HepG2 (cell line): ENCODE results near the gene TM9SF4. TPM values are rescaled to one million over a fixed set of nuclear protein-coding genes. Genes with fewer than 3 reads are reported as not detected.
A peak's percentile ranks its signal among the peaks of the same experiment; 100 is the strongest.

ENCODE experiments used
- ETV5 ChIP-seq: IDR thresholded peaks from 2 replicates; pipeline ENCODE4 v1.6.1; 2018; ENCODE audit warnings: missing biosample characterization, missing genetic modification reagents, inconsistent platforms, borderline replicate concordance
- GZF1 ChIP-seq: sonication (generic); formaldehyde crosslinking; IDR thresholded peaks from 2 replicates; pipeline ENCODE4 v1.5.1; 2020; ENCODE audit warnings: mild to moderate bottlenecking, missing genetic modification reagents
- HNRNPL ChIP-seq: fragments of 200-400 bp; formaldehyde crosslinking; IDR thresholded peaks from 2 replicates; pipeline ENCODE4 v1.6.1; 2017; ENCODE audit warnings: mild to moderate bottlenecking, low read depth, low read length
- HOXA3 ChIP-seq: sonication (generic); formaldehyde crosslinking; IDR thresholded peaks from 2 replicates; pipeline ENCODE4 v1.5.0; 2020; ENCODE audit warnings: missing genetic modification reagents
- JDP2 ChIP-seq: sonication (generic); formaldehyde crosslinking; IDR thresholded peaks from 2 replicates; pipeline ENCODE4 v1.8.1; 2022; ENCODE audit warnings: missing genetic modification reagents, borderline replicate concordance
- MAF1 ChIP-seq: sonication (generic); formaldehyde crosslinking; IDR thresholded peaks from 2 replicates; pipeline ENCODE4 v1.5.0; 2020; ENCODE audit warnings: missing genetic modification reagents, borderline replicate concordance
- MIXL1 ChIP-seq: IDR thresholded peaks from 2 replicates; pipeline ENCODE4 v1.6.1; 2016
- NR1H2 ChIP-seq: sonication (generic); formaldehyde crosslinking; IDR thresholded peaks from 2 replicates; pipeline ENCODE4 v1.8.1; 2022; ENCODE audit warnings: low read depth, missing genetic modification reagents, borderline replicate concordance
- RCOR2 ChIP-seq: IDR thresholded peaks from 2 replicates; pipeline ENCODE4 v1.6.1; 2016; ENCODE audit warnings: missing biosample characterization, missing genetic modification reagents
- TEAD2 ChIP-seq: sonication (generic); formaldehyde crosslinking; IDR thresholded peaks from 2 replicates; pipeline ENCODE4 v1.9.0; 2021; ENCODE audit warnings: missing genetic modification reagents
- THAP11 ChIP-seq: IDR thresholded peaks from 2 replicates; pipeline ENCODE4 v1.6.1; 2016; ENCODE audit warnings: missing biosample characterization, missing genetic modification reagents
- USF2 ChIP-seq, 2 experiments: sonication (generic) in 1 of 2; formaldehyde crosslinking in 1 of 2; IDR thresholded peaks; 2 replicates each; pipeline versions ENCODE4 v1.5.1 to v1.6.1; 2011 to 2020; ENCODE audit warnings: borderline replicate concordance in 1 of 2, low read depth in 1 of 2, low read length in 1 of 2, mild to moderate bottlenecking in 1 of 2, missing genetic modification reagents in 1 of 2, moderate library complexity in 1 of 2
- ZBTB33 ChIP-seq: sonication (generic); formaldehyde crosslinking; IDR thresholded peaks from 2 replicates; pipeline ENCODE4 v1.4.0; 2020; ENCODE audit warnings: missing genetic modification reagents
- ZNF143 ChIP-seq: sonication (generic); formaldehyde crosslinking; IDR thresholded peaks from 2 replicates; pipeline ENCODE4 v1.4.0; 2020; ENCODE audit warnings: missing genetic modification reagents
- ZNF30 ChIP-seq: sonication (generic); formaldehyde crosslinking; IDR thresholded peaks from 2 replicates; pipeline ENCODE4 v1.5.0; 2020; ENCODE audit warnings: mild to moderate bottlenecking, missing genetic modification reagents
- ZNF563 ChIP-seq: sonication (generic); formaldehyde crosslinking; IDR thresholded peaks from 2 replicates; pipeline ENCODE4 v1.8.0; 2022; ENCODE audit warnings: mild to moderate bottlenecking, moderate library complexity, missing genetic modification reagents
- ZNF710 ChIP-seq: sonication (generic); formaldehyde crosslinking; IDR thresholded peaks from 2 replicates; pipeline ENCODE4 v1.5.0; 2020; ENCODE audit warnings: mild to moderate bottlenecking, missing genetic modification reagents, borderline replicate concordance
- ZNF775 ChIP-seq: sonication (generic); formaldehyde crosslinking; IDR thresholded peaks from 2 replicates; pipeline ENCODE4 v1.4.0; 2020; ENCODE audit warnings: missing genetic modification reagents, mild to moderate bottlenecking, moderate library complexity, borderline replicate concordance
- ZNF883 ChIP-seq: sonication (generic); formaldehyde crosslinking; IDR thresholded peaks from 2 replicates; pipeline ENCODE4 v1.5.1; 2020; ENCODE audit warnings: mild to moderate bottlenecking, missing genetic modification reagents; ENCODE audit errors: not compliant biosample characterization
- polyA plus RNA-seq, 8 experiments: library from polyadenylated mRNA; depleted of rRNA in 3 of 8; stranded (reverse) in 7 of 8; unstranded in 1 of 8; fragments of >200 nt; fragmentation: Illumina TruSeq in 4 of 8; extraction: Trizol in 4 of 8; gene quantifications; 2 replicates each; pipeline versions ENCODE4 v1.2.1 to v1.2.3, GENCODE V29; 2011 to 2016; ENCODE audit warnings: low read depth in 4 of 8, missing spikeins in 1 of 8, mixed read lengths in 1 of 8; ENCODE audit not compliant: insufficient read depth in 1 of 8
- total RNA-seq, 5 experiments: library from RNA; depleted of rRNA; stranded (reverse); fragments of >200 nt; fragmentation: Illumina TruSeq; extraction: Trizol; gene quantifications; 2 replicates each; pipeline ENCODE4 v1.2.3, GENCODE V29; 2016; ENCODE audit warnings: low read depth in 1 of 5
- TF ChIP-seq, protein P1 (sequence below): sonication (generic); formaldehyde crosslinking; IDR thresholded peaks from 2 replicates; pipeline ENCODE4 v1.5.0; 2020; ENCODE audit warnings: mild to moderate bottlenecking, missing genetic modification reagents

Gene TM9SF4
- total and polyA plus RNA-seq, 2 of the 13 experiments (the other 11 are each of a cell fraction or from before 2014, with no cell fraction given) = 53.5 to 171 TPM

DNA sequence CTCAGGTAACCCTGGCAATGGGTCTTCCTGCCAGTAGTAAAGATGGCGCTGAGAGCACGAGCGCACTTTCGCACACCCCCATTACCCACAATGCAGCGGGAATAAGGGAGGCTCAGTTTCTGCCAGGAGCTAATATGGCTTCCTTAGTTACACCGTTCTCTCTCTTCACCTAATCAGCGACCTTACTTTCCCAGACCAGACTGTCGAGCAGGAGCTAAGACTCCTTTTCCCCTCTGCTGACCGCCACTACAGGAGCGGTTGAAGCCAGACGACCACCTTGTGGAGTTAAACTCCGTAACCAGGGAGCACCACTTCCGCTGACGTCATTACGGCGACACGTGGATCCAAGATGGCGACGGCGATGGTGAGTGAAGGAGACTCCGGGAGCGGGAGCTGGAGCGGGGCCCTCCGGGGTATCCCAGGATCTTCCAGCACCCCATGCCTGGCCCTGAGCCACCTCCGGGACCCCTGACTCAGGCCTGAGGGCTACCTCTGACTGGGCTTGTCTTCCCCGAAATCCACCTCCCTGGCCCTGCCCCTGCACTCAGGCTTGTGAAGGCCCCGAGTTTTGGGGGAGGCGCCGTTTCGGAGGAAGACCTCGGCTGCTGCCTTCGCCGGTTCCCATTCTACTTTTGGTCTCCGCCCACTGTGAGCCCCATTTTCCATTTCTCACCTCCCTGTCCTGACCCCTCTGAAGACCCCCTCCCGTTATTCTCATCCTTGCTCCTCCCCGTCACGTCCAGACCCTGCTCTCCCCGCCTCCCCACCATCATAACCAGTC is at the start of gene TM9SF4 (continued):
- TF ChIP-seq MAF1 (CRISPR knock-in tag) (peak; percentile 91), ZNF710 (CRISPR knock-in tag) (peak; percentile 92), ZNF143 (CRISPR knock-in tag) (peak; percentile 98), ZNF30 (CRISPR knock-in tag) (peak; percentile 61; the same call in 1 of the 2 replicates), JDP2 (no peak; the same call in 1 of the 2 replicates), HNRNPL (peak; percentile 83; the same call in 1 of the 2 replicates), TEAD2 (CRISPR knock-in tag) (peak; percentile 43), ZBTB33 (peak; percentile 56; the same call in 1 of the 2 replicates), RCOR2 (CRISPR knock-in tag) (no peak; the same call in 1 of the 2 replicates), THAP11 (CRISPR knock-in tag) (peak; percentile 96), ETV5 (CRISPR knock-in tag) (peak; percentile 87), NR1H2 (CRISPR knock-in tag) (peak; percentile 58; the same call in 1 of the 2 replicates), ZNF563 (CRISPR knock-in tag) (peak; percentile 96), ZNF775 (CRISPR knock-in tag) (peak; percentile 95), USF2 (IDR thresholded peaks at IDR 0.05; ENCODE audit: low read depth, low read length) (peak; percentile 49), USF2 (CRISPR knock-in tag; IDR thresholded peaks at IDR 0.05; ENCODE audit: borderline replicate concordance) (peak; percentile 90), GZF1 (CRISPR knock-in tag) (no peak; the same call in 1 of the 2 replicates), HOXA3 (CRISPR knock-in tag) (peak; percentile 100), ZNF883 (CRISPR knock-in tag) (peak; percentile 94), MIXL1 (CRISPR knock-in tag) (peak; percentile 98)
- TF ChIP-seq, protein P1, sequence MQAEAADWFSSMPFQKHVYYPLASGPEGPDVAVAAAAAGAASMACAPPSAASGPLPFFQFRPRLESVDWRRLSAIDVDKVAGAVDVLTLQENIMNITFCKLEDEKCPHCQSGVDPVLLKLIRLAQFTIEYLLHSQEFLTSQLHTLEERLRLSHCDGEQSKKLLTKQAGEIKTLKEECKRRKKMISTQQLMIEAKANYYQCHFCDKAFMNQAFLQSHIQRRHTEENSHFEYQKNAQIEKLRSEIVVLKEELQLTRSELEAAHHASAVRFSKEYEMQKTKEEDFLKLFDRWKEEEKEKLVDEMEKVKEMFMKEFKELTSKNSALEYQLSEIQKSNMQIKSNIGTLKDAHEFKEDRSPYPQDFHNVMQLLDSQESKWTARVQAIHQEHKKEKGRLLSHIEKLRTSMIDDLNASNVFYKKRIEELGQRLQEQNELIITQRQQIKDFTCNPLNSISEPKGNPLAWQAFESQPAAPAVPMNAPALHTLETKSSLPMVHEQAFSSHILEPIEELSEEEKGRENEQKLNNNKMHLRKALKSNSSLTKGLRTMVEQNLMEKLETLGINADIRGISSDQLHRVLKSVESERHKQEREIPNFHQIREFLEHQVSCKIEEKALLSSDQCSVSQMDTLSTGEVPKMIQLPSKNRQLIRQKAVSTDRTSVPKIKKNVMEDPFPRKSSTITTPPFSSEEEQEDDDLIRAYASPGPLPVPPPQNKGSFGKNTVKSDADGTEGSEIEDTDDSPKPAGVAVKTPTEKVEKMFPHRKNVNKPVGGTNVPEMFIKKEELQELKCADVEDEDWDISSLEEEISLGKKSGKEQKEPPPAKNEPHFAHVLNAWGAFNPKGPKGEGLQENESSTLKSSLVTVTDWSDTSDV = peak; percentile 99
